GM12878 (cell line): ENCODE measurements around the gene IZUMO1. TPM values are rescaled to one million over a fixed set of nuclear protein-coding genes. Genes with fewer than 3 reads are reported as not detected.

Experiments
- ATAC-seq: fragments of 200-7000 bp; cut with Tn5 transposase; 3 replicates; pipeline ENCODE4 v1.9.1; 2020; ENCODE audit warnings: mild to moderate bottlenecking, moderate library complexity
- BruUV-seq: library from RNA; stranded (reverse); fragments of 400-500 nt; replicated peaks from 2 replicates; lab custom pipeline; 2021; lab: Mats Ljungman, UMichigan
- CTCF ChIA-PET: fragments of 300-600 bp; sonication (Branson Sonifier 250); formaldehyde crosslinking; extraction: SDS; loops from one replicate; lab custom pipeline; 2021; ENCODE audit warnings: inconsistent platforms; lab: Yijun Ruan, JAX
- POLR2A ChIA-PET: fragments of 350-600 bp; formaldehyde crosslinking; extraction: SDS; loops from one replicate; lab custom pipeline; 2021; ENCODE audit warnings: inconsistent platforms; lab: Charles Lee
- RAD21 ChIA-PET: fragments of 300-600 bp; sonication (Branson Sonifier 250); formaldehyde crosslinking; loops from one replicate; lab custom pipeline; 2023; ENCODE audit warnings: antibody characterized with exemption; ENCODE audit not compliant: unreplicated experiment; lab: Charles Lee
- SMC1A ChIA-PET: fragments of 300-600 bp; sonication (Branson Sonifier 250); formaldehyde crosslinking; loops from one replicate; lab custom pipeline; 2023; ENCODE audit not compliant: unreplicated experiment, uncharacterized antibody; lab: Charles Lee
- DNase-seq: peaks from one replicate; pipeline ENCODE4 v3.0.0-alpha.2; 2011; ENCODE audit warnings: low read depth, low spot score
- FAIRE-seq: peaks from 3 replicates; lab custom pipeline; 2011; peaks lifted over from hg19 to GRCh38; lab: Jason Lieb, UNC
- H2AFZ ChIP-seq: 2 replicates; pipeline ENCODE4 v1.6.0; 2011; ENCODE audit warnings: low read depth, low read length, control low read depth; ENCODE audit not compliant: control insufficient read depth
- H3K27ac ChIP-seq: 2 replicates; pipeline ENCODE4 v1.5.1; 2011; ENCODE audit warnings: control low read depth; ENCODE audit not compliant: control insufficient read depth, insufficient read depth
- H3K27me3 ChIP-seq, 2 experiments: replicated peaks in 1 of 2; 2 replicates each; pipeline versions ENCODE4 v1.6.0 to v1.6.1; 2011; ENCODE audit warnings: low read length in 1 of 2; ENCODE audit not compliant: control insufficient read depth in 2 of 2, insufficient read depth in 2 of 2
- H3K36me3 ChIP-seq, 2 experiments: 2 replicates each; pipeline ENCODE4 v1.5.1; 2011; ENCODE audit warnings: low read length in 1 of 2; ENCODE audit not compliant: control insufficient read depth in 2 of 2, insufficient read depth in 2 of 2
- H3K4me1 ChIP-seq: 2 replicates; pipeline ENCODE4 v1.6.1; 2011; ENCODE audit warnings: mild to moderate bottlenecking, low read length, moderate library complexity, mixed read lengths; ENCODE audit not compliant: control insufficient read depth, insufficient read depth
- H3K4me2 ChIP-seq: 2 replicates; pipeline ENCODE4 v1.6.0; 2011; ENCODE audit warnings: control low read depth; ENCODE audit not compliant: control insufficient read depth, insufficient read depth
- H3K4me3 ChIP-seq: fragments of 200-600 bp; sonication (generic); 2 replicates; pipeline ENCODE4 v1.5.1; 2016
- H3K79me2 ChIP-seq: 2 replicates; pipeline ENCODE4 v1.6.0; 2011; ENCODE audit warnings: low read length; ENCODE audit not compliant: control insufficient read depth, insufficient read depth
- H3K9ac ChIP-seq: 2 replicates; pipeline ENCODE4 v1.8.0; 2011; ENCODE audit warnings: low read length, control low read depth, mixed read lengths; ENCODE audit not compliant: control insufficient read depth, insufficient read depth
- H3K9me3 ChIP-seq: replicated peaks from 3 replicates; pipeline ENCODE4 v1.5.1; 2011; ENCODE audit warnings: mild to moderate bottlenecking, low read length; ENCODE audit not compliant: control insufficient read depth, insufficient read depth
- H4K20me1 ChIP-seq: 2 replicates; pipeline ENCODE4 v1.6.0; 2011; ENCODE audit not compliant: control insufficient read depth, insufficient read depth
- HDAC2 ChIP-seq: fragments of 200-600 bp; sonication (generic); IDR thresholded peaks from 2 replicates; pipeline ENCODE4 v1.6.1; 2017
- NBN ChIP-seq: fragments of 450-650 bp; IDR thresholded peaks from 2 replicates; pipeline ENCODE4 v1.6.1; 2016
- WGBS: methylation state at CpG from one replicate; pipeline ENCODE4 v1.1.6; 2016; ENCODE audit warnings: low lambda C conversion rate; ENCODE audit not compliant: insufficient replicate concordance, insufficient coverage; ENCODE audit errors: missing lambda C conversion rate; 5-methylcytosine and 5-hydroxymethylcytosine counted together
- in situ Hi-C: fragments of 300-500 bp; cut with MboI; formaldehyde crosslinking; loops from 9 replicates; pipeline ENCODE4 v1.14.3; 2018; ENCODE audit warnings: mixed read lengths
- intact Hi-C: fragments of 100-400 bp; cut with micrococcal nuclease; formaldehyde crosslinking; loops from one replicate; pipeline ENCODE4 v1.14.2; 2022; ENCODE audit not compliant: unreplicated experiment
- polyA plus RNA-seq, 11 experiments: library from polyadenylated mRNA; depleted of rRNA in 4 of 11; unstranded in 6 of 11; stranded (reverse) in 5 of 11; fragments of >200 nt; fragmentation: Nextera tagmentation in 4 of 11; fragmentation: Illumina TruSeq in 1 of 11; extraction: Ambion mirVana in 4 of 11; extraction: Trizol in 1 of 11; gene quantifications; 1 replicate in 1 of 11; 2 replicates in 10 of 11; pipeline versions ENCODE4 v1.2.1 to v1.2.3, GENCODE V29; 2011 to 2016; ENCODE audit warnings: inconsistent platforms in 2 of 11, missing spikeins in 2 of 11, low read depth in 1 of 11
- total RNA-seq, 4 experiments: library from RNA; depleted of rRNA in 3 of 4; stranded (reverse); fragments of >200 nt in 3 of 4; fragmentation: Illumina TruSeq in 1 of 4; extraction: Trizol in 1 of 4; gene quantifications; 2 replicates each; pipeline versions ENCODE4 v1.2.1 to v1.2.3, GENCODE V29; 2013 to 2021
- TF ChIP-seq, protein P1 (sequence below): fragments of 450-650 bp; IDR thresholded peaks from 2 replicates; pipeline ENCODE4 v1.6.1; 2017; ENCODE audit warnings: low read depth, mild to moderate bottlenecking, moderate library complexity

The IZUMO1 gene
- total and polyA plus RNA-seq, 10 of the 15 experiments (the other 5 are each of a cell fraction or from before 2014, with no cell fraction given): not detected

DNA sequence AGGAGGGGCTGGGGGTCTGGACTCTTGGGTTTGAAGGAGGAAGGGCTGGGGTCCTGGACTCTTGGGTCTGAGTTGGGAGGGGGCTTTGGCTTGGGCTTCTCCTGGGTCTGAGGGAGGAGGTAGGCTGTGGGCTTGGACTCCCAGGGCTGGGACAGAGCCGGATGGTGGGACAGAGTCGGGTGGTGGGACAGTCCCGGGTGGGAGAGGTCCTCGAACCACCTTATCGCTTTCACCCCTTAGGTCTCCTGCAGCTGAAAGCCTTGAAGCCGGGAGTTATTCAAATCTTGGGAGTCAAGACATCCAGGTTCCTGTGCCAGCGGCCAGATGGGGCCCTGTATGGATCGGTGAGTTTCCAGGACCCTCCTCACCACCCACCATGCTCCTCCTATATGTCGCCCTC is 10.0 kb upstream of the IZUMO1 start:
- H3K36me3 ChIP-seq: no peaks in the 10 kb centered on the region
- no peak overlapping the region for H3K27ac ChIP-seq
- peaks cover 2 to 6% of the 10 kb centered on the region in 2 experiments; a peak in 3 of 4 replicates for H3K27me3 ChIP-seq
- POLR2A ChIA-PET: no interaction called here
- H3K4me2 ChIP-seq: no peak overlapping the region
- TF ChIP-seq HDAC2 (no peak), NBN (no peak)
- TF ChIP-seq, all 136 proteins: peak for 0
- CTCF ChIA-PET: no interaction called here
- H3K4me1 ChIP-seq: no peaks in the 10 kb centered on the region
- no peak overlapping the region for H2AFZ ChIP-seq
- in situ Hi-C loops (no loop called here), intact Hi-C loops (no loop called here)
- BruUV-seq: no TSS peak
- SMC1A ChIA-PET: no interaction called here
- no peaks in the 10 kb centered on the region for H3K9me3 ChIP-seq
- no peak for FAIRE-seq
- H3K79me2 ChIP-seq: no peaks in the 10 kb centered on the region
- H4K20me1 ChIP-seq: no peaks in the 10 kb centered on the region
- no peak overlapping the region for H3K9ac ChIP-seq
- RAD21 ChIA-PET: interaction anchor here (1.1 kb wide), 1 partner anchor 12 kb away, joined by 3 read pairs; no protein-coding TSS in a partner anchor
- no peak overlapping the region for H3K4me3 ChIP-seq
- no peak for DNase-seq
- no peak for ATAC-seq
- WGBS: 23% methylated on average over 9 of the region's 9 CpGs

- CTCF ChIA-PET: no interaction called here
- Histone ChIP-seq H2AFZ (no peak overlapping the region), H3K27me3 (peaks cover 2 to 6% of the 10 kb centered on the region in 2 experiments; a peak in 3 of 4 replicates), H4K20me1 (no peaks in the 10 kb centered on the region), H3K4me3 (no peak overlapping the region), H3K36me3 (no peaks in the 10 kb centered on the region), H3K4me1 (no peaks in the 10 kb centered on the region), H3K9me3 (no peaks in the 10 kb centered on the region)
- in situ Hi-C loops: no loop called here
- ATAC-seq (no peak), FAIRE-seq (no peak)
- POLR2A ChIA-PET: no interaction called here
- RAD21 ChIA-PET: interaction anchor here (1.1 kb wide), 1 partner anchor 12 kb away, joined by 3 read pairs; no protein-coding TSS in a partner anchor
- no TSS peak for BruUV-seq
- TF ChIP-seq, protein P1, sequence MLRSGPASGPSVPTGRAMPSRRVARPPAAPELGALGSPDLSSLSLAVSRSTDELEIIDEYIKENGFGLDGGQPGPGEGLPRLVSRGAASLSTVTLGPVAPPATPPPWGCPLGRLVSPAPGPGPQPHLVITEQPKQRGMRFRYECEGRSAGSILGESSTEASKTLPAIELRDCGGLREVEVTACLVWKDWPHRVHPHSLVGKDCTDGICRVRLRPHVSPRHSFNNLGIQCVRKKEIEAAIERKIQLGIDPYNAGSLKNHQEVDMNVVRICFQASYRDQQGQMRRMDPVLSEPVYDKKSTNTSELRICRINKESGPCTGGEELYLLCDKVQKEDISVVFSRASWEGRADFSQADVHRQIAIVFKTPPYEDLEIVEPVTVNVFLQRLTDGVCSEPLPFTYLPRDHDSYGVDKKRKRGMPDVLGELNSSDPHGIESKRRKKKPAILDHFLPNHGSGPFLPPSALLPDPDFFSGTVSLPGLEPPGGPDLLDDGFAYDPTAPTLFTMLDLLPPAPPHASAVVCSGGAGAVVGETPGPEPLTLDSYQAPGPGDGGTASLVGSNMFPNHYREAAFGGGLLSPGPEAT: no peak
- TF ChIP-seq, all 136 proteins: peak for 0
- Histone ChIP-seq H3K27ac (no peak overlapping the region), H3K9ac (no peak overlapping the region), H3K4me2 (no peak overlapping the region), H3K79me2 (no peaks in the 10 kb centered on the region)
- WGBS: 47% methylated on average over 11 of the region's 11 CpGs
- SMC1A ChIA-PET: no interaction called here
- intact Hi-C loops: no loop called here
- no peak for DNase-seq
These were observed 9.5 kb upstream of the IZUMO1 start for GRCh38 chr19:48756212-48756611.
